Hepatocyte (in vitro differentiated cells): Measurements from ENCODE around the gene LHX4. TPM values are rescaled to one million over a fixed set of nuclear protein-coding genes. Genes with fewer than 3 reads are reported as not detected.

ENCODE experiments used
- DNase-seq: peaks from one replicate; pipeline ENCODE4 v3.0.0-alpha.2; 2016; ENCODE audit warnings: low spot score
- H2AFZ ChIP-seq: fragments of 200-600 bp; sonication (generic); 2 replicates; pipeline ENCODE4 v1.6.0; 2016; ENCODE audit warnings: antibody characterized with exemption, mild to moderate bottlenecking
- H3K27ac ChIP-seq: fragments of 200-600 bp; sonication (generic); 2 replicates; pipeline ENCODE4 v1.5.1; 2016; ENCODE audit warnings: mild to moderate bottlenecking
- H3K27me3 ChIP-seq: fragments of 200-600 bp; sonication (generic); 2 replicates; pipeline ENCODE4 v1.6.1; 2016
- H3K36me3 ChIP-seq: fragments of 200-600 bp; sonication (generic); replicated peaks from 2 replicates; pipeline ENCODE4 v1.5.1; 2016; ENCODE audit warnings: low read depth; ENCODE audit not compliant: insufficient read depth
- H3K4me1 ChIP-seq: fragments of 200-600 bp; sonication (generic); 2 replicates; pipeline ENCODE4 v1.5.1; 2016; ENCODE audit warnings: mild to moderate bottlenecking, moderate library complexity; ENCODE audit not compliant: insufficient read depth
- H3K4me2 ChIP-seq: fragments of 200-600 bp; sonication (generic); 2 replicates; pipeline ENCODE4 v1.6.0; 2016
- H3K4me3 ChIP-seq: fragments of 200-600 bp; sonication (generic); 2 replicates; pipeline ENCODE4 v1.5.1; 2016; ENCODE audit warnings: mild to moderate bottlenecking
- H3K79me2 ChIP-seq: fragments of 200-600 bp; sonication (generic); 2 replicates; pipeline ENCODE4 v1.6.0; 2017; ENCODE audit warnings: mild to moderate bottlenecking
- H3K9me2 ChIP-seq: fragments of 200-600 bp; sonication (generic); replicated peaks from 2 replicates; pipeline ENCODE4 v1.6.0; 2017; ENCODE audit warnings: mild to moderate bottlenecking; ENCODE audit not compliant: insufficient read depth
- H3K9me3 ChIP-seq: fragments of 200-600 bp; sonication (generic); 2 replicates; pipeline ENCODE4 v1.5.1; 2016; ENCODE audit warnings: low read depth, mild to moderate bottlenecking
- H4K20me1 ChIP-seq: fragments of 200-600 bp; sonication (generic); 2 replicates; pipeline ENCODE4 v1.6.0; 2016; ENCODE audit warnings: mild to moderate bottlenecking; ENCODE audit not compliant: insufficient read depth, poor library complexity, severe bottlenecking
- EZH2 ChIP-seq: fragments of 200-600 bp; sonication (generic); IDR thresholded peaks from 2 replicates; pipeline ENCODE4 v1.6.1; 2016; ENCODE audit warnings: antibody characterized with exemption, mild to moderate bottlenecking, borderline replicate concordance
- EZH2phosphoT487 ChIP-seq: fragments of 200-600 bp; sonication (generic); IDR thresholded peaks from one replicate; pipeline ENCODE4 v1.6.1; 2018; ENCODE audit warnings: antibody characterized with exemption, mild to moderate bottlenecking, low read depth, moderate library complexity; ENCODE audit not compliant: unreplicated experiment, severe bottlenecking
- WGBS: methylation state at CpG from one replicate; pipeline ENCODE4 v1.1.6; 2016; ENCODE audit warnings: low lambda C conversion rate; ENCODE audit errors: missing lambda C conversion rate; 5-methylcytosine and 5-hydroxymethylcytosine counted together
- polyA plus RNA-seq: library from polyadenylated mRNA; unstranded; fragments of >200 nt; fragmentation: Nextera tagmentation; extraction: Ambion mirVana; gene quantifications from 2 replicates; pipeline ENCODE4 v1.2.1, GENCODE V29; 2016
- total RNA-seq: library from RNA; depleted of rRNA; stranded (reverse); fragments of >200 nt; gene quantifications from 2 replicates; pipeline ENCODE4 v1.2.3, GENCODE V29; 2014
- TF ChIP-seq, protein P1 (sequence below): fragments of 200-600 bp; sonication (generic); IDR thresholded peaks from 2 replicates; pipeline ENCODE4 v1.5.1; 2016; ENCODE audit warnings: antibody characterized with exemption, mild to moderate bottlenecking; ENCODE audit not compliant: poor library complexity

LHX4 gene
- total and polyA plus RNA-seq, 2 experiments from 2014 or later: 0.03 to 0.28 TPM

DNA sequence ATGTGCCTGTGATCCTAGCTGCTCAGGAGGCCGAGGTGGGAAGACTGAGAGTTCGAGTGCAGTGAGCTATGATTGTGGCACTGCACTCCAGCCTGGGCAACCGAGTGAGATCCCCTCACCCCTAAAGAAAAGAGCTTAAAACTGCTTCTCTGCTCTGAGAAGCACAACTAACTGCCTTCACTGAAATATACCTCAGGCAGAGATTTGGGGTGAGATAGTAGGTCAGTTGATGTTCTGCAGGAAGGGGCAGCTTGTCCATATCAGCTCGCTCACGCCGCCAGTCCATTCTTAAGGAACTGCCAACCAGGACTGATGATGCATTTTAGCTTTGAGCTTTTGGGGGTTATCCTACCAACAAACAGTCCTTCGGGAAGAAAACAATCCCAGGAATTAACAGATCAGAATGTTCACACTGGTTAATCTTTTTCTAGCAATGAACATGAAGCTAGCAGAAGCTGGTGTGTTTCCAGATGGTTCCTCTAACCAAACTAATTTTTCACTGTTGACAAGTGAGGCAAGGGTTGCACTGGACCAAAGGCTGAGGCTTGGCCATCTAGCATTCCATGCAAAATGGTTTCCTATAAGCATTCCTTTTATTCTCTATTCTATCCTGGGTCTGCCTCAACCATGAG, 31.6 kb downstream of the LHX4 start:
- no peak overlapping the region for H2AFZ ChIP-seq
- no peak overlapping the region for H3K27ac ChIP-seq
- no peaks in the 10 kb centered on the region for H3K79me2 ChIP-seq
- no peaks in the 10 kb centered on the region for H3K4me1 ChIP-seq
- H3K27me3 ChIP-seq: peaks cover 6% of the 10 kb centered on the region
- WGBS: 80% methylated on average over 7 of the region's 7 CpGs
- DNase-seq: no peak
- H4K20me1 ChIP-seq: no peaks in the 10 kb centered on the region
- no peaks in the 10 kb centered on the region for H3K36me3 ChIP-seq
- no peaks in the 10 kb centered on the region for H3K9me2 ChIP-seq
- no peak overlapping the region for H3K4me3 ChIP-seq
- TF ChIP-seq EZH2phosphoT487: no peak
- TF ChIP-seq EZH2: no peak
- TF ChIP-seq, protein P1, sequence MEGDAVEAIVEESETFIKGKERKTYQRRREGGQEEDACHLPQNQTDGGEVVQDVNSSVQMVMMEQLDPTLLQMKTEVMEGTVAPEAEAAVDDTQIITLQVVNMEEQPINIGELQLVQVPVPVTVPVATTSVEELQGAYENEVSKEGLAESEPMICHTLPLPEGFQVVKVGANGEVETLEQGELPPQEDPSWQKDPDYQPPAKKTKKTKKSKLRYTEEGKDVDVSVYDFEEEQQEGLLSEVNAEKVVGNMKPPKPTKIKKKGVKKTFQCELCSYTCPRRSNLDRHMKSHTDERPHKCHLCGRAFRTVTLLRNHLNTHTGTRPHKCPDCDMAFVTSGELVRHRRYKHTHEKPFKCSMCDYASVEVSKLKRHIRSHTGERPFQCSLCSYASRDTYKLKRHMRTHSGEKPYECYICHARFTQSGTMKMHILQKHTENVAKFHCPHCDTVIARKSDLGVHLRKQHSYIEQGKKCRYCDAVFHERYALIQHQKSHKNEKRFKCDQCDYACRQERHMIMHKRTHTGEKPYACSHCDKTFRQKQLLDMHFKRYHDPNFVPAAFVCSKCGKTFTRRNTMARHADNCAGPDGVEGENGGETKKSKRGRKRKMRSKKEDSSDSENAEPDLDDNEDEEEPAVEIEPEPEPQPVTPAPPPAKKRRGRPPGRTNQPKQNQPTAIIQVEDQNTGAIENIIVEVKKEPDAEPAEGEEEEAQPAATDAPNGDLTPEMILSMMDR: no peak
- no peak overlapping the region for H3K4me2 ChIP-seq
- H3K9me3 ChIP-seq: no peaks in the 10 kb centered on the region

DNA sequence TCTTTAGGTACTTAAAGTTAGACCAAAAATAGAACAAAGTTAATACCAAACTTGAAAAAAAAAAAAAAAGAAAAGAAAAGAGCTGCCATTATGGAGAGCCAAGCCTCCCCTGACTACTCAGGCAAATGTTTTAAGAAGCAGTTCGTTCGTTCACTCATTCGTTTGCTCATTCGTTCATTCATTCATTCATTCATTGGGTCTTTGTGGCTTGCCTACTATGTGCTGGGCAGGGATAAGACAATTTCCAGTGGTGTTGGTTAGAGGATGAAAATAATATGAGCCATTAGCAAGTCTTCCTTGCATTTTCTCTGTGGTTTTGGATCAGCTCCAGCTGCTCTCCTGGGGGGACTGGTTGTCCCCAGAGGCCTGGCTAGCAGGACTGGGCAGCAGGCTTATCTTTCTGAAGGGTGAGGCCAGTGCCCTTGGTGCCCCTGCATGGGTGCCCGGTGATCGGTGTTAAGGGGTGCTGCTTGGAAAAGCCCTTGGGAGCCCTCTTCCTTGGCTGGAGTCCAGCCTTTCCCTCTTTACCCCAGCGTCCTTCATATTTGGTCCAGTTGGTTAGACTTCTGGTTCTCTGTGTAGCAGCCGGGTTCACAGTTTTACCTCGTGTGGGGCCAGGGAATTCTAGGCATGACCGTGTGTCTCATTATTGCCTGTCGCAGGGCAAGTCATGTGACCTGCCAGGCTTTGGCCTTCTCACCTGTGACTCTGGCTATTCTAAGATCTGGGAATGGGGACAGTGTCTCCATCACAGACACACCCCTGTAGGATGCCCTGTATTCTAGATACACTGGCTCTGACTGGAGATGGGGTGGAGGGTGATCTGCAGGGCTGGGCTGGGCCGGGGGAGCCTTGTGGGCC, 32.8 kb downstream of the LHX4 start:
- H3K27ac ChIP-seq: no peak overlapping the region
- no peaks in the 10 kb centered on the region for H3K9me3 ChIP-seq
- H3K36me3 ChIP-seq: no peaks in the 10 kb centered on the region
- H3K4me2 ChIP-seq: no peak overlapping the region
- 90% methylated on average over 12 of the region's 12 CpGs for WGBS
- no peaks in the 10 kb centered on the region for H3K9me2 ChIP-seq
- H3K27me3 ChIP-seq: peaks cover 6% of the 10 kb centered on the region
- no peak overlapping the region for H3K4me3 ChIP-seq
- TF ChIP-seq, protein P1: no peak
- TF ChIP-seq EZH2phosphoT487 (no peak), EZH2 (no peak)
- H2AFZ ChIP-seq: no peak overlapping the region
- no peaks in the 10 kb centered on the region for H3K4me1 ChIP-seq
- DNase-seq: no peak
- H3K79me2 ChIP-seq: no peaks in the 10 kb centered on the region
- no peaks in the 10 kb centered on the region for H4K20me1 ChIP-seq

DNA sequence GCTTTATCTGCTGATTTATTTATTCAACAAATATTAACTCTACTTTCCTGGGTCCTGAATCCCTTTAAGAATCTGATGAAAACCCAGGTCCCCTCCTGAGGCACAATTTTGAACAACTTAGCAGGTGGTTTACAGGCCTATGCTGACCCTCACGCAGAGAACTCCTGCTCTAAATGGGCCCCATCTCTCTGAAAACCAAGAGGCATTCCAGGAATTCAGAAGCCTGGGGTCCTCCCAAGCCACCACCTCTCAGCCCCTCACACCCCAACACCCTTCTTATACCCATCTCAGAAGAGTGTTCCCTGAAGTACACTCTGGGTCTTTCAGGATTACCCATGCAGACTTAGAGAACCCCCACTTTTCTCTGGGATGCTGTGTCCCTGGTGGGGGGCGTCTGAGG, 34.5 kb downstream of the LHX4 start:
- Histone ChIP-seq H3K36me3 (no peaks in the 10 kb centered on the region), H2AFZ (no peak overlapping the region), H3K4me3 (no peak overlapping the region), H3K4me1 (no peaks in the 10 kb centered on the region), H4K20me1 (no peaks in the 10 kb centered on the region), H3K27me3 (peaks cover 6% of the 10 kb centered on the region), H3K79me2 (no peaks in the 10 kb centered on the region), H3K9me3 (no peaks in the 10 kb centered on the region), H3K4me2 (no peak overlapping the region), H3K9me2 (no peaks in the 10 kb centered on the region), H3K27ac (no peak overlapping the region)
- no peak for TF ChIP-seq EZH2
- no peak for TF ChIP-seq EZH2phosphoT487
- TF ChIP-seq, protein P1: no peak
- WGBS: 77% methylated on average over 2 of the region's 2 CpGs
- no peak for DNase-seq
